Pancreas (tissue), 10 donors: ENCODE results near the gene DDX10. TPM values are rescaled to one million over a fixed set of nuclear protein-coding genes. Genes with fewer than 3 reads are reported as not detected.
A peak's percentile ranks its signal among the peaks of the same experiment; 100 is the strongest.

Source experiments
- ATAC-seq, 4 donors: fragments of 200-7000 bp; cut with Tn5 transposase; one replicate each; pipeline versions ENCODE4 v1.8.0 to v1.9.1; 2020; ENCODE audit warnings: mild to moderate bottlenecking in 4 of 4, moderate library complexity in 4 of 4
- DNase-seq, 6 donors: peaks; one replicate each; pipeline ENCODE4 v3.0.0-alpha.2; 2020
- FAIRE-seq: peaks from 2 replicates; lab custom pipeline; 2012; peaks lifted over from hg19 to GRCh38; lab: Jason Lieb, UNC
- H3K27ac ChIP-seq, 4 donors: fragments of 200-600 bp; sonication (generic); 1 replicate in 3 of 4; 2 replicates in 1 of 4; pipeline versions ENCODE4 v1.5.0 to v1.8.0; 2020
- H3K27me3 ChIP-seq, 4 donors: fragments of 200-600 bp; one replicate each; pipeline ENCODE4 v1.8.0; 2021
- H3K36me3 ChIP-seq, 3 donors: fragments of 200-600 bp; sonication (generic) in 1 of 3; one replicate each; pipeline versions ENCODE4 v1.5.0 to v1.8.0; 2020 to 2021
- H3K4me1 ChIP-seq, 3 donors: fragments of 200-600 bp; one replicate each; pipeline ENCODE4 v1.8.0; 2021
- H3K4me3 ChIP-seq, 4 donors: fragments of 200-600 bp; sonication (generic) in 2 of 4; one replicate each; pipeline versions ENCODE4 v1.5.0 to v1.8.0; 2020 to 2021
- H3K9me3 ChIP-seq, 4 donors: fragments of 200-600 bp; one replicate each; pipeline ENCODE4 v1.8.0; 2021
- CTCF ChIP-seq, 4 donors: fragments of 200-600 bp; sonication (generic) in 3 of 4; IDR thresholded peaks; one replicate each; pipeline versions ENCODE4 v1.5.0 to v1.8.0; 2021; ENCODE audit warnings: antibody characterized with exemption in 4 of 4
- WGBS, 2 donors: extraction: QIAGEN DNeasy Blood & Tissue Kit; methylation state at CpG; one replicate each; pipeline ENCODE4 v1.1.7; 2013; 5-methylcytosine and 5-hydroxymethylcytosine counted together
- intact Hi-C, 3 donors: fragments of 100-400 bp; cut with DNase I; formaldehyde crosslinking; loops; one replicate each; pipeline versions ENCODE4 v1.11.1 to v1.14.2; 2022
- polyA plus RNA-seq, 2 donors: library from polyadenylated mRNA; stranded (reverse); fragments of 200-250 nt; gene quantifications; one replicate each; pipeline ENCODE4 v1.2.3, GENCODE V29; 2013
- total RNA-seq, 6 donors: library from RNA; stranded (reverse); fragmentation: NEBNext Ultra II Directional in 4 of 6; extraction: Animal tissue kit (Norgen Biotek cat#: 25700) in 4 of 6; gene quantifications; one replicate each; pipeline versions ENCODE4 v1.2.1 to v1.2.4, GENCODE V29; 2021 to 2023
- donor health status: healthy with polysubstance abuse.
- donor health status: DM: no; HTN: no; CAD: no; lungs with moderate emphysema.
- donor health status: DM: no; HTN: no; CAD: no.
- donor health status: control.
- donor health status: control.
- donor health status: Bipolar disorder and iron deficiency.
- donor health status: DM: yes; HTN: yes; CAD: no.
- donor health status: DM: no; HTN: no; CAD: no.
- donor health status: DM: no; HTN: no; CAD: no.
- donor health status: DM: yes; HTN: yes; CAD: no.

DDX10 gene
- total and polyA plus RNA-seq, 8 donors, result 10.9 to 18.4 (median 16.5) TPM

GRCh38 chr11:108970221-108970991, 305.5 kb downstream of the DDX10 start:
- no peak for TF ChIP-seq CTCF (IDR thresholded peaks at IDR 0.05)
- DNase-seq, result no peak
- H3K27me3 ChIP-seq, result no peaks in the 10 kb centered on the region
- H3K9me3 ChIP-seq, result no peaks in the 10 kb centered on the region
- WGBS, 2 donors, result 89% methylated on average over 6 of the region's 6 CpGs
- H3K4me3 ChIP-seq, result no peak overlapping the region
- ATAC-seq, result no peak
- FAIRE-seq, result no peak
- no peak overlapping the region for H3K27ac ChIP-seq
- no peaks in the 10 kb centered on the region for H3K36me3 ChIP-seq
- no peaks in the 10 kb centered on the region for H3K4me1 ChIP-seq
- intact Hi-C loops, result no loop called here

GRCh38 chr11:108973402-108974162, 308.7 kb downstream of the DDX10 start:
- H3K4me3 ChIP-seq, result no peak overlapping the region
- 88 to 90% methylated on average over 12 of the region's 12 CpGs for WGBS, 2 donors
- DNase-seq (no peak), ATAC-seq (no peak), FAIRE-seq (no peak)
- H3K4me1 ChIP-seq, result no peaks in the 10 kb centered on the region
- H3K9me3 ChIP-seq, result no peaks in the 10 kb centered on the region
- intact Hi-C loops, result no loop called here
- H3K36me3 ChIP-seq, result no peaks in the 10 kb centered on the region
- TF ChIP-seq CTCF (IDR thresholded peaks at IDR 0.05), result no peak
- H3K27ac ChIP-seq, result no peak overlapping the region
- no peaks in the 10 kb centered on the region for H3K27me3 ChIP-seq

GRCh38 chr11:108975026-108975425, 310.2 kb downstream of the DDX10 start:
- Histone ChIP-seq H3K36me3 (no peaks in the 10 kb centered on the region), H3K27me3 (no peaks in the 10 kb centered on the region), H3K9me3 (no peaks in the 10 kb centered on the region), H3K27ac (no peak overlapping the region), H3K4me3 (no peak overlapping the region), H3K4me1 (no peaks in the 10 kb centered on the region)
- ATAC-seq (peak in 2 of 4 donors; percentile 22 to 32), DNase-seq (no peak), FAIRE-seq (no peak)
- 74 to 85% methylated on average over 2 of the region's 2 CpGs for WGBS, 2 donors
- intact Hi-C loops, result no loop called here
- TF ChIP-seq CTCF (IDR thresholded peaks at IDR 0.05), result no peak

GRCh38 chr11:108975641-108976071, 310.8 kb downstream of the DDX10 start:
- intact Hi-C loops, result no loop called here
- WGBS, 2 donors, result 29 to 40% methylated on average over 6 of the region's 6 CpGs
- DNase-seq (no peak), FAIRE-seq (no peak), ATAC-seq (peak in 3 of 4 donors; percentile 21 to 72 (median 70))
- Histone ChIP-seq H3K27ac (no peak overlapping the region), H3K9me3 (no peaks in the 10 kb centered on the region), H3K27me3 (no peaks in the 10 kb centered on the region), H3K36me3 (no peaks in the 10 kb centered on the region), H3K4me1 (no peaks in the 10 kb centered on the region), H3K4me3 (no peak overlapping the region)
- TF ChIP-seq CTCF (IDR thresholded peaks at IDR 0.05), result no peak
